AG04450 (cell line): ENCODE results near the gene MAMSTR. TPM values are rescaled to one million over a fixed set of nuclear protein-coding genes. Genes with fewer than 3 reads are reported as not detected.

Source experiments
- CTCF ChIA-PET: fragments of 300-600, 350-600 bp; formaldehyde crosslinking; extraction: SDS; loops from one replicate; lab custom pipeline; 2022; ENCODE audit warnings: antibody characterized with exemption, inconsistent platforms; lab: Charles Lee
- POLR2A ChIA-PET: fragments of 350-600 bp; formaldehyde crosslinking; extraction: SDS; loops from one replicate; lab custom pipeline; 2021; ENCODE audit warnings: antibody characterized with exemption, inconsistent platforms; lab: Yijun Ruan, JAX
- DNase-seq: peaks from one replicate; pipeline ENCODE4 v3.0.0-alpha.2; 2011; ENCODE audit warnings: low read depth, low spot score
- H3K27ac ChIP-seq: one replicate; pipeline ENCODE4 v1.5.1; 2012; ENCODE audit warnings: low read depth, low read length, control low read depth
- H3K27me3 ChIP-seq: one replicate; pipeline ENCODE4 v1.6.0; 2012; ENCODE audit warnings: low read length; ENCODE audit not compliant: control insufficient read depth, insufficient read depth
- H3K4me3 ChIP-seq: 2 replicates; pipeline ENCODE4 v1.5.1; 2011; ENCODE audit warnings: mild to moderate bottlenecking, low read depth, low read length, control low read depth
- H3K9me3 ChIP-seq: 2 replicates; pipeline ENCODE4 v1.5.1; 2012; ENCODE audit warnings: low read length; ENCODE audit not compliant: control insufficient read depth, insufficient read depth
- polyA plus RNA-seq: library from polyadenylated mRNA; depleted of rRNA; stranded (reverse); fragments of >200 nt; gene quantifications from 2 replicates; pipeline ENCODE4 v1.2.3, GENCODE V29; 2011
- TF ChIP-seq, protein P1 (sequence below): IDR thresholded peaks from 2 replicates; pipeline ENCODE4 v1.5.1; 2011; ENCODE audit warnings: low read depth, low read length, control low read depth, inconsistent platforms

Gene MAMSTR
- polyA plus RNA-seq, 1 experiment: 0.58 TPM

- Histone ChIP-seq H3K4me3 (no peak overlapping the region), H3K27me3 (no peaks in the 10 kb centered on the region), H3K27ac (peak overlapping the region; percentile 66), H3K9me3 (peaks cover 13% of the 10 kb centered on the region; the same call in 1 of the 2 replicates)
- ChIA-PET CTCF (interaction anchor here (0.7 to 0.9 kb wide), 2 partner anchors 49 to 275 kb away, joined by 3 read pairs; no protein-coding TSS in a partner anchor), POLR2A (interaction anchor here (0.7 to 1.4 kb wide), 5 partner anchors 9 to 239 kb away, joined by 3 to 5 read pairs (median 4); partner anchors contain the start of gene PPP1R15A)
- TF ChIP-seq, protein P1, sequence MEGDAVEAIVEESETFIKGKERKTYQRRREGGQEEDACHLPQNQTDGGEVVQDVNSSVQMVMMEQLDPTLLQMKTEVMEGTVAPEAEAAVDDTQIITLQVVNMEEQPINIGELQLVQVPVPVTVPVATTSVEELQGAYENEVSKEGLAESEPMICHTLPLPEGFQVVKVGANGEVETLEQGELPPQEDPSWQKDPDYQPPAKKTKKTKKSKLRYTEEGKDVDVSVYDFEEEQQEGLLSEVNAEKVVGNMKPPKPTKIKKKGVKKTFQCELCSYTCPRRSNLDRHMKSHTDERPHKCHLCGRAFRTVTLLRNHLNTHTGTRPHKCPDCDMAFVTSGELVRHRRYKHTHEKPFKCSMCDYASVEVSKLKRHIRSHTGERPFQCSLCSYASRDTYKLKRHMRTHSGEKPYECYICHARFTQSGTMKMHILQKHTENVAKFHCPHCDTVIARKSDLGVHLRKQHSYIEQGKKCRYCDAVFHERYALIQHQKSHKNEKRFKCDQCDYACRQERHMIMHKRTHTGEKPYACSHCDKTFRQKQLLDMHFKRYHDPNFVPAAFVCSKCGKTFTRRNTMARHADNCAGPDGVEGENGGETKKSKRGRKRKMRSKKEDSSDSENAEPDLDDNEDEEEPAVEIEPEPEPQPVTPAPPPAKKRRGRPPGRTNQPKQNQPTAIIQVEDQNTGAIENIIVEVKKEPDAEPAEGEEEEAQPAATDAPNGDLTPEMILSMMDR: no peak
- peak; percentile 63 for DNase-seq
Observed at GRCh38 chr19:48724796-48725753, 5.5 kb upstream of the MAMSTR start.

GRCh38 chr19:48722196-48722708, 2.7 kb upstream of the MAMSTR start:
- ChIA-PET CTCF (no interaction called here), POLR2A (no interaction called here)

DNA sequence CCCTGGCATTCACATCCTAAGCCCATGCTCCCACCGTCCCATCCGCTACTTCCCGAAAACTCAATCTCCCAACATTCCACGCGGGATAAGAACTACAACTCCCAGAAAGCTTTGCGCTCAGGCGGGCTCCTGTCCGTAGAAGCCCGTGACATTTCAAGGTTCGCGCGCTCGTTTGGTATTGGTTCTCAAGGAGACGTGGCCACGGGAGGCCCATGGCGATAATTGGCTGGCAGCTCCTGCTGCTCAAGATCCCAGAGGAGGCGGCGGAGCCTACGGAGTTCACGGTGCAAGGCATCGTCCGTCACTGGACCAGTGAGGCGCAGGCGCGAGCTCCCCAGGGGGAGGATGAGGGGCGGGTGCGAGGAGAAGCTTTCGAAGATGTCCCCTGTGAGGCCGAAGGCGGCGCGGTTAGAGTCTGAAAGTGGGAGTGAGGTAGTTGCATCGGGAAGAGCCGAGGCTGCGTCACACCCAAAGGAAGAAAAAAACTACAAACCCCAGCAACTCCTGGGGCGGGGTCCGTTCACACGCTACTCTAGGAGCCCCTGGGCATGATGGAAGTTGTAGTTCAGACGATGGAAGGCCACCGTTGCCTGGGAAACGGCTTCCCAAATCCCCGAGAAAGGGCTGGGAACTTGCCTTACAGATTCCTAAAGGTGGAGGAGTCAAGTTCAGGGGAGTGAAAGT, 1.2 kb upstream of the MAMSTR start:
- Histone ChIP-seq H3K27ac (peak overlapping the region; percentile 87), H3K9me3 (peaks cover 4% of the 10 kb centered on the region; the same call in 1 of the 2 replicates), H3K4me3 (peak overlapping the region; percentile 80), H3K27me3 (no peaks in the 10 kb centered on the region)
- ChIA-PET POLR2A (interaction anchor here (0.6 to 0.9 kb wide), 5 partner anchors 26 to 314 kb away, joined by 3 to 9 read pairs (median 4); no protein-coding TSS in a partner anchor), CTCF (interaction anchor here (0.6 kb wide), 2 partner anchors 198 to 997 kb away, joined by 3 to 5 read pairs; no protein-coding TSS in a partner anchor)
- DNase-seq: peak; percentile 98
- TF ChIP-seq, protein P1: 0 out of 2 replicates have a peak, but pooled peaks have one; percentile 10

More at GRCh38 chr19:48722196-48722708, 2.7 kb upstream of the MAMSTR start:
- Histone ChIP-seq H3K27me3 (no peaks in the 10 kb centered on the region), H3K4me3 (no peak overlapping the region), H3K9me3 (peaks cover 9% of the 10 kb centered on the region; the same call in 1 of the 2 replicates), H3K27ac (no peak overlapping the region)
- no peak for DNase-seq
- TF ChIP-seq, protein P1: no peak

DNA sequence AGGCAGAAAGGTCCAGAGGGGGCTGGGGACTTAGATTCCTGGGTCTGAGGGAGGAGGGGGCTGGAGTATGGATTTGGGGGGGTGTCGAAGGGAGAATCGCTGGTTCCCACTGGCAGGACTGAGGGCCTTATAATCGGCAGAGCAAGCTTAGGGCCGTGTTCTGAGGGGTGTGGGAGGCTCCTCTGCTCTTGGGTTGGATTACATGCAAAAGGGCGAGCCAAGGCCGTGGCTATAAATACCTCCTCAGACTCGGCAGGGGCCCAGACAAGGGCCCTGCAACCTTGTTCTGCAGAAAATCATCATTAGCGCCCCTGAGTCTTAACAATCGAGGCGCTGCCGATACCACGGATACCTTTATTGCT, 707 bp upstream of the MAMSTR start:
- no peak for DNase-seq
- Histone ChIP-seq H3K4me3 (peak overlapping the region; percentile 44), H3K27me3 (no peaks in the 10 kb centered on the region), H3K27ac (no peak overlapping the region), H3K9me3 (peaks cover 4% of the 10 kb centered on the region; the same call in 1 of the 2 replicates)
- TF ChIP-seq, protein P1: no peak
- CTCF ChIA-PET: interaction anchor here (0.6 kb wide), 2 partner anchors 198 to 997 kb away, joined by 3 to 5 read pairs; no protein-coding TSS in a partner anchor
- POLR2A ChIA-PET: interaction anchor here (0.6 to 0.9 kb wide), 5 partner anchors 26 to 314 kb away, joined by 3 to 9 read pairs (median 4); no protein-coding TSS in a partner anchor
